Measurements from ENCODE around the gene PRR33.

DNA sequence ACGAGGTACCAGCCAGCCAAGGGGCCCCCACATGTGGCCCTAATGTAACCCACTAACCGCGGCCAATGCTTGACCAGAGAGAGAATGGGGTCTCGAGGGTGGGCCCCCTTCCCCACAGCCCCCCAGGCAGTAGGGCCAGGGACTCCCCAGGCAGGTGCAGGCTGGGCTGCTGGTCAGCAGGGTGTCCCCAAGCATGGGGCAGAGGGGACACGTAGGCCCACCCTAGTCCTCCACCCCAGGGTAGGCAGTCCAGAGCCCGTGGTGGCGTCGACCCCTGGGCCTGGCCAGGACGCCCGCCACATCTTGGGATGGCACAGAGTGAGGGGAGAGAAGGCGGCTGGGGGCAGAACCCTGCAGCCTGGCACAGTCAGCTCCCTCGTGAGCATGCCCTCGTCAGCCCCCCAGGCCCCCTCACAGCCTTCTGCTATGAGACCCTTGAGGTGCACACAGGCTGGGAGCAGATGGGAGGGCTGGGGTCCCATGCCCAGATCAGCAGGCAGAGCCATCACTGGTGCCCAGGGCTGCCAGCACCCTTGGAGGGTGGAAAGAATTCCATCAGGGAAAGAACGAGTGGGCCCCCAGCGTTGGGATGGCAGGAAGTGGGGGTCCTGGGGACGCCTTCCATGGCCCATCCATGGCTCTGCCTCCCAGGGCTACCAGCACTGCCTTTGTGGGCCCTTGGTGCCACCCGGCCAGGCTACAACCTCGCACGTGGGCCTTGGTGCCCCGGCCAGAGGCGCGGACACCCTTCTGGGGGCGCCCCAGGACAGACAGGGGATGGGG lies 33.9 kb upstream of the PRR33 start:
- TF ChIP-seq POLR2A (IDR thresholded peaks at IDR 0.05): no peak
- TF ChIP-seq CTCF (IDR thresholded peaks at IDR 0.05): no peak
